Activated T-helper 17 cell treated with anti-CD3 and anti-CD28 coated beads, Interleukin-2, amount 50 U/mL, for 72 hours (primary cell): Measurements from ENCODE around the gene CCNC. TPM values are rescaled to one million over a fixed set of nuclear protein-coding genes. Genes with fewer than 3 reads are reported as not detected.

Experiments used
- ATAC-seq: fragments of 150-1000 bp; cut with Tn5 transposase; replicated peaks from 2 replicates; pipeline ENCODE4 v1.10.0; 2021; ENCODE audit warnings: mild to moderate bottlenecking, moderate library complexity
- H3K27ac Mint-ChIP-seq: one replicate; pipeline ENCODE4 v1.8.0; 2022; ENCODE audit warnings: mixed read lengths
- H3K27me3 Mint-ChIP-seq: one replicate; pipeline ENCODE4 v1.8.0; 2022; ENCODE audit warnings: mixed read lengths
- H3K36me3 Mint-ChIP-seq: one replicate; pipeline ENCODE4 v1.8.0; 2022; ENCODE audit warnings: low read depth, mild to moderate bottlenecking, mixed read lengths
- H3K4me1 Mint-ChIP-seq: one replicate; pipeline ENCODE4 v1.8.0; 2022; ENCODE audit warnings: mixed read lengths
- H3K4me3 Mint-ChIP-seq: one replicate; pipeline ENCODE4 v1.8.0; 2022; ENCODE audit warnings: mild to moderate bottlenecking, mixed read lengths
- H3K9me3 Mint-ChIP-seq: one replicate; pipeline ENCODE4 v1.8.0; 2022; ENCODE audit warnings: mixed read lengths
- total RNA-seq, 2 donors: library from RNA; stranded (reverse); gene quantifications; one replicate each; pipeline ENCODE4 v1.2.3, GENCODE V29; 2022

Gene CCNC
- total RNA-seq, 2 donors from 2014 or later, result 33.2 to 51.1 TPM

DNA sequence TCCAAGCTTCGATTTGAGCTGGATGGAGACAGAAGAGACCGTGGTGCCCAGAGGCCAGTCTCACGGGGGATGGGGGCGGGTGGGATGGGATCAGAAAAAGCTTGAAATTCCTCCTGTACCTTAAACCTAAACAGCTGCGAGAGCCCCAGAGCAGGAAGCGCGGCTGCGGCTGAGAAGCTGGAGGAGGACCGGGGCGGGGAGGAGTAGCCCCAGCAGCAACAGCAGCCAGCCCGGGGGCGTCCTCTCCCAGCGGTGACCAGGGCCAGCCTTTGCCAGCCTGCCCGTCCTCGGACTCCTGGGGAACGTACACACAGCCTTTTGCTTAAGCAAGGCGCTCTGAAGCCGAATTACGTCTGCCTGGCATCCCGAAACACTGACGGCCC is 20.8 kb upstream of the CCNC start:
- H3K36me3 Mint-ChIP-seq, result no peaks in the 10 kb centered on the region
- peak overlapping the region; percentile 82 for H3K4me3 Mint-ChIP-seq
- ATAC-seq, result peak; percentile 28
- no peaks in the 10 kb centered on the region for H3K9me3 Mint-ChIP-seq
- peaks cover 44% of the 10 kb centered on the region for H3K27me3 Mint-ChIP-seq
- H3K27ac Mint-ChIP-seq, result no peak overlapping the region
- H3K4me1 Mint-ChIP-seq, result peaks cover 12% of the 10 kb centered on the region

GRCh38 chr6:99588618-99589289 is 20.3 kb upstream of the CCNC start:
- peak; percentile 94 for ATAC-seq
- H3K27ac Mint-ChIP-seq, result no peak overlapping the region

DNA sequence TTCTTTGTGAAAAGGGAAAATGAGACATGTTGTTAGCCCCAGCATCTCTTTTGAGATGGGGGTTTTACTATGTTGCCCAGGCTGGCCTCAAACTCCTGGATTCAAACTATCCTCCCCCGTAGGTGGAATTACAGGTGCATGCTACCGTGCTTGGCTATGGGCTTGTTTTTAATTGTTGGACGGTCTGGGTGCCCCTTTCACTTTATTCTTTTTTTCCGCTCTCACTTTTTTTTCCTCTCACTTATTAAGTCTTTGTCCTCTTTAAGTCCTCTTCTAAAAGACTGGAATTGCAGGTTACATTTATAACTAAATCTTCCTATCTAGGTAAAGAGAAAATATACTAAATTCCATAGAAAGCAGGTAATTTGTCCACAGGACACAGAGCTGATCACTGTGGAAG is 19.3 kb upstream of the CCNC start:
- Mint-ChIP-seq H3K27me3 (peaks cover 34% of the 10 kb centered on the region), H3K4me1 (peaks cover 12% of the 10 kb centered on the region), H3K36me3 (no peaks in the 10 kb centered on the region), H3K9me3 (no peaks in the 10 kb centered on the region), H3K27ac (no peak overlapping the region), H3K4me3 (no peak overlapping the region)
- ATAC-seq, result no peak

More at GRCh38 chr6:99588618-99589289, 20.3 kb upstream of the CCNC start:
- Mint-ChIP-seq H3K27me3 (peaks cover 40% of the 10 kb centered on the region), H3K4me1 (peaks cover 12% of the 10 kb centered on the region), H3K36me3 (no peaks in the 10 kb centered on the region), H3K4me3 (peak overlapping the region; percentile 82), H3K9me3 (no peaks in the 10 kb centered on the region)

- Mint-ChIP-seq H3K36me3 (no peaks in the 10 kb centered on the region), H3K4me3 (no peak overlapping the region), H3K27me3 (peaks cover 4% of the 10 kb centered on the region), H3K4me1 (peaks cover 7% of the 10 kb centered on the region), H3K9me3 (no peaks in the 10 kb centered on the region), H3K27ac (no peak overlapping the region)
- no peak for ATAC-seq
Observed at GRCh38 chr6:99579781-99580180, 11.3 kb upstream of the CCNC start.

DNA sequence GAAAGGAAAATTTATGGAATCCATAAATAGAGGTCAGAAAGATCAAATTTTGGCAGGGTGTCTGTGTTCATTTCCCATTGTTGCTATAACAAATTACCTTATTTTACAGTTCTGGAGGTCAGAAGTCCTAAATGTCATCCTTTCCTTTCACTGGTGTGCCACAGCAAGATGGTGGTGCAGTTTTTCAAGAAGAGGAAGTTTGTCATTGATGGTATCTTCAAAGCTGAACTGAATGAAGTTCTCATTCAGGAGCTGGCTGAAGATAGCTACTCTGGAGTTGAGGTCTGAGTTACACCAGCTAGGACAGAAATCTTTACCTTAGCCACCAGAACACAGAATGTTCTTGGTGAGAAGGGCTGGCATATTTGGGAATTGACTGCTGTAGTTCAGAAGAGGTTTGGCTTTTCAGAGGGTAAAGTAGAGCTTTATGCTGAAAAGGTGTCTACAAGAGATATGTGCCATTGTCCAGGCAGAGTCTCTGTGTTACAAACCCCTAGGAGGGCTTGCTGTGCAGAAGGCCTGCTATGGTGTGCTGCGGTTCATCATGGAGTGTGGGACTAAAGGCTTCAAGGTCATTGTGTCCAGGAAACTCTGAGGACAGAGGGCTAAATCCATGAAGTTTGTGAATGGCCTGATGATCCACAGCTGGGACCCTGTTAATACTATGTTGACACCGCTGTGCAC is 7.2 kb upstream of the CCNC start:
- no peak overlapping the region for H3K27ac Mint-ChIP-seq
- ATAC-seq, result no peak
- no peaks in the 10 kb centered on the region for H3K36me3 Mint-ChIP-seq
- H3K4me1 Mint-ChIP-seq, result peaks cover 7% of the 10 kb centered on the region
- no peak overlapping the region for H3K4me3 Mint-ChIP-seq
- no peaks in the 10 kb centered on the region for H3K9me3 Mint-ChIP-seq
- H3K27me3 Mint-ChIP-seq, result peaks cover 4% of the 10 kb centered on the region

GRCh38 chr6:99573980-99574617 is 5.6 kb upstream of the CCNC start:
- Mint-ChIP-seq H3K4me1 (peaks cover 7% of the 10 kb centered on the region), H3K9me3 (no peaks in the 10 kb centered on the region), H3K4me3 (no peak overlapping the region), H3K27me3 (peaks cover 4% of the 10 kb centered on the region), H3K36me3 (no peaks in the 10 kb centered on the region), H3K27ac (no peak overlapping the region)
- no peak for ATAC-seq

- no peak for ATAC-seq
- H3K27me3 Mint-ChIP-seq, result no peaks in the 10 kb centered on the region
- H3K27ac Mint-ChIP-seq, result no peak overlapping the region
- H3K36me3 Mint-ChIP-seq, result peaks cover 57% of the 10 kb centered on the region
- no peaks in the 10 kb centered on the region for H3K9me3 Mint-ChIP-seq
- H3K4me1 Mint-ChIP-seq, result peaks cover 10% of the 10 kb centered on the region
- no peak overlapping the region for H3K4me3 Mint-ChIP-seq
Observed at GRCh38 chr6:99563056-99563723, 5.3 kb downstream of the CCNC start.

DNA sequence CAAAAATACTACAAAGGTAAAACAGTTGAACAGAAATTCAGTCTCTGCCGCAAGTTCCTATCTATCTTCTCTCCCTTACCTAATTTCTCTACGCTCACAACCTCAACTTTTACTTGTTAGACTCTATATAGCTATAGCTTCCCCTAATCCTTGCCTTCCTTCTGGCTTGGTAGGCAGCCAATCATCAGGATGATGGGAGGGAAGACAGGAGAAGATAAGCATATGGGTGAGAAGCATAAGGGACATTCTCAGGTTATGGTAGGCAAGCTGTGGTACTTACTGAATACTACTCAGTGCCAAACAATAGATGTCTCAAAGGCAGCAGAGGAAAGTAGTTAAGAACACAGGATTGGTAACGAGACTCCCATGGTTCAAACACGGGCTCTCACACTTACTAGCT is 7.8 kb downstream of the CCNC start:
- peaks cover 5% of the 10 kb centered on the region for H3K4me1 Mint-ChIP-seq
- peaks cover 76% of the 10 kb centered on the region for H3K36me3 Mint-ChIP-seq
- no peaks in the 10 kb centered on the region for H3K9me3 Mint-ChIP-seq
- H3K27me3 Mint-ChIP-seq, result no peaks in the 10 kb centered on the region
- H3K27ac Mint-ChIP-seq, result no peak overlapping the region
- no peak for ATAC-seq
- no peak overlapping the region for H3K4me3 Mint-ChIP-seq

DNA sequence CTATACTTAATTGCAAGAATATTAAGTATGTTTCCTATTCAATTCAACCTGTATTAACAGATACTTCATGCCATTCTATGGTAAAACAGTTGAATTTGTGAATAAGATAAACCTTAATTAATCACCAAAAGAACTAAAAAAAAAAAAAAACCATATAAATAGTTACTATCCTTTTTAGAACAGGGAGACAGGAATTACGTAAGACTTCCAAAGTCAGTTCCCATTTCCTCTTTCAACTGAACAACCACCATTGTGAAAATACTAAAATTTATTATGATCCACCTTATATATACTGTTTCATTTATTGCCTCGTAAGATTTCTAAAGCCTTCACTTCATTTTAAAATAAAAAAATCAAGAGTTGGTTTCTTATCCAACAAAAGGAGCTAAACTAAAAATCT is 9.4 kb downstream of the CCNC start:
- no peak for ATAC-seq
- H3K27me3 Mint-ChIP-seq, result no peaks in the 10 kb centered on the region
- no peaks in the 10 kb centered on the region for H3K4me1 Mint-ChIP-seq
- no peak overlapping the region for H3K27ac Mint-ChIP-seq
- peaks cover 92% of the 10 kb centered on the region for H3K36me3 Mint-ChIP-seq
- H3K4me3 Mint-ChIP-seq, result no peak overlapping the region
- H3K9me3 Mint-ChIP-seq, result no peaks in the 10 kb centered on the region

DNA sequence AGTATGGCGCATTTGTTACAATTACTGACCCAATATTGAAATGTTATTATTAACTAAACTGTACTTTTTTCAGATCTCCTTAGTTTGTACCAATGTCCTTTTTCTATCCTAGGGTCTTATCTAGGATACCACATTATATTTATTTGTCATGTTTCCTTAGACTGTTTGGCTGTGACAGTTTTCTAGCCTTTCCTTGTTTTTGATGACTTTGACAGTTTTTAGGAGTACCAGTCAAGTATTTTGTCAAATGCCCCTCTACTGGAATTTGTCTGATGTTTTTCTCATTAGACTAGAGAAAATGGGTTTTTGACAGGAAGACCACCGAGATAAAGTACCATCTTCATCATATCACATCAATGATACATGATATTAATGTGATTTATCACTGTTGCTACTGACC is 14.6 kb downstream of the CCNC start:
- Mint-ChIP-seq H3K4me3 (no peak overlapping the region), H3K36me3 (peaks cover 86% of the 10 kb centered on the region), H3K4me1 (no peaks in the 10 kb centered on the region), H3K27ac (peak overlapping the region; percentile 1), H3K27me3 (no peaks in the 10 kb centered on the region), H3K9me3 (no peaks in the 10 kb centered on the region)
- ATAC-seq, result no peak

DNA sequence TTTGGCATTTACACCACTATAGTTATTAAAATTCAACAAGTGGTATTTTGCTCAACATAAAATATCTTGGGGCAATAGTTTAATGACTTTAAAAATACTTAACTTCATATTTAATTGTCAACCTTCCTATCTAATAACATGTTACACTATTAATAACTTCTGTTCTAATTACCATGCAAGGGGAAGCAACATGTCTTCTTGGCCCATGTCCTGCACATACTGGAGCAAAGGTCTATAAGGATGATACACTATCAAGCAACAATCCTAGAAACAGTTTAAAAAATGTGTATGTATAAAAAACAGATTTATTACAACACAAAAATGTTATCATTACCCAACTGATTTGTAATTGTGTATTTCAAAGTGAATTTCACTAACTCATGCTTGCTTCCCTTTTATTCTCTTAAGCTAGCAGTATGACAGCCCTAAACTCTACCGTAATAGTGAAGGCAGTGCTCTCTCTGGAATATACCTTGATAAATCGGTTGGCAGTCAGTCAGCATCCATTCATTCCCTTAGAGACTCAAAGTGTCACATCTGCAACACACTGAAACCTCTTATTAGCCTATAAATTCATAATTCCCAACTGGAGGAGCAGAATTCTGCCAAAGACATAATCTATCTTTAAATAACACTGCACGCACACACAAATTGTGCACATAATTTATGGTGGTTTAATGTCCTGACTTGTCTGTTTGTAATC is 18.3 kb downstream of the CCNC start:
- H3K27me3 Mint-ChIP-seq, result no peaks in the 10 kb centered on the region
- H3K4me3 Mint-ChIP-seq, result no peak overlapping the region
- H3K9me3 Mint-ChIP-seq, result no peaks in the 10 kb centered on the region
- H3K36me3 Mint-ChIP-seq, result peaks cover 89% of the 10 kb centered on the region
- no peak for ATAC-seq
- H3K27ac Mint-ChIP-seq, result no peak overlapping the region
- H3K4me1 Mint-ChIP-seq, result no peaks in the 10 kb centered on the region

GRCh38 chr6:99548706-99549105 is 19.8 kb downstream of the CCNC start:
- no peaks in the 10 kb centered on the region for H3K27me3 Mint-ChIP-seq
- H3K36me3 Mint-ChIP-seq, result peaks cover 89% of the 10 kb centered on the region

GRCh38 chr6:99547526-99547925 is 20.9 kb downstream of the CCNC start:
- Mint-ChIP-seq H3K36me3 (peaks cover 87% of the 10 kb centered on the region), H3K9me3 (no peaks in the 10 kb centered on the region), H3K4me1 (no peaks in the 10 kb centered on the region), H3K27me3 (no peaks in the 10 kb centered on the region), H3K4me3 (no peak overlapping the region), H3K27ac (no peak overlapping the region)
- no peak for ATAC-seq

More at GRCh38 chr6:99548706-99549105, 19.8 kb downstream of the CCNC start:
- no peak overlapping the region for H3K27ac Mint-ChIP-seq
- H3K4me1 Mint-ChIP-seq, result no peaks in the 10 kb centered on the region
- ATAC-seq, result no peak
- no peaks in the 10 kb centered on the region for H3K9me3 Mint-ChIP-seq
- no peak overlapping the region for H3K4me3 Mint-ChIP-seq

- Mint-ChIP-seq H3K27ac (no peak overlapping the region), H3K27me3 (no peaks in the 10 kb centered on the region)
- no peak for ATAC-seq
Observed at GRCh38 chr6:99545442-99545841, 23.0 kb downstream of the CCNC start.

More at GRCh38 chr6:99545442-99545841, 23.0 kb downstream of the CCNC start:
- Mint-ChIP-seq H3K9me3 (no peaks in the 10 kb centered on the region), H3K4me3 (no peak overlapping the region), H3K4me1 (no peaks in the 10 kb centered on the region), H3K36me3 (peaks cover 93% of the 10 kb centered on the region)
